Skeletal muscle tissue (tissue), 4 donors: ENCODE results near the gene EIF2S1. TPM values are rescaled to one million over a fixed set of nuclear protein-coding genes. Genes with fewer than 3 reads are reported as not detected.
"Not testable (repeated sequence)": the region's sequence is repeated elsewhere in the genome, so short reads cannot be mapped to it uniquely, and the experiment has no call there.

Experiments used
- H3K27ac ChIP-seq: one replicate; pipeline ENCODE4 v1.7.0; 2013; ENCODE audit warnings: mild to moderate bottlenecking, low read depth, low read length, inconsistent platforms
- H3K27me3 ChIP-seq, 3 donors: one replicate each; pipeline ENCODE4 v1.7.0; 2013; ENCODE audit warnings: low read length in 3 of 3; ENCODE audit not compliant: control insufficient read depth in 3 of 3, insufficient read depth in 3 of 3
- H3K36me3 ChIP-seq, 3 donors: one replicate each; pipeline ENCODE4 v1.7.0; 2013; ENCODE audit warnings: low read length in 3 of 3; ENCODE audit not compliant: control insufficient read depth in 3 of 3, insufficient read depth in 3 of 3
- H3K4me1 ChIP-seq, 3 donors: one replicate each; pipeline ENCODE4 v1.7.0; 2013; ENCODE audit warnings: low read length in 3 of 3, mild to moderate bottlenecking in 3 of 3; ENCODE audit not compliant: control insufficient read depth in 3 of 3, insufficient read depth in 3 of 3
- H3K4me3 ChIP-seq, 3 donors: one replicate each; pipeline ENCODE4 v1.7.0; 2013; ENCODE audit warnings: low read length in 3 of 3
- H3K9ac ChIP-seq, 3 donors: one replicate each; pipeline ENCODE4 v1.7.0; 2013; ENCODE audit warnings: low read length in 3 of 3, mild to moderate bottlenecking in 3 of 3, moderate library complexity in 2 of 3, low read depth in 1 of 3
- H3K9me3 ChIP-seq, 3 donors: one replicate each; pipeline ENCODE4 v1.7.0; 2013; ENCODE audit warnings: low read length in 3 of 3; ENCODE audit not compliant: control insufficient read depth in 3 of 3
- total RNA-seq: library from RNA; depleted of rRNA; stranded (reverse); fragments of >200 nt; gene quantifications from one replicate; pipeline ENCODE4 v1.2.3, GENCODE V29; 2014
- donor health status: Osteomylitis.

Gene EIF2S1
- total RNA-seq, 1 donor from 2014 or later = 92.4 TPM

GRCh38 chr14:67392123-67392522 is 32.0 kb downstream of the EIF2S1 start:
- H3K9ac ChIP-seq = no peak overlapping the region
- peaks cover 8 to 11% (median 10%) of the 10 kb centered on the region in 3 donors for H3K4me1 ChIP-seq
- no peak overlapping the region for H3K27ac ChIP-seq
- H3K36me3 ChIP-seq = peaks cover 0 to under 1% (median 0%) of the 10 kb centered on the region in 3 donors
- no peaks in the 10 kb centered on the region for H3K9me3 ChIP-seq
- no peak overlapping the region for H3K4me3 ChIP-seq
- H3K27me3 ChIP-seq = no peaks in the 10 kb centered on the region

- Histone ChIP-seq H3K27ac (no peak overlapping the region), H3K4me1 (peaks cover 8 to 11% (median 10%) of the 10 kb centered on the region in 3 donors), H3K9ac (no peak overlapping the region), H3K27me3 (no peaks in the 10 kb centered on the region), H3K36me3 (no peaks in the 10 kb centered on the region), H3K9me3 (no peaks in the 10 kb centered on the region), H3K4me3 (no peak overlapping the region)
Measured at GRCh38 chr14:67392800-67393199, 32.7 kb downstream of the EIF2S1 start.

- Histone ChIP-seq H3K9me3 (no peaks in the 10 kb centered on the region), H3K9ac (no peak overlapping the region), H3K27ac (no peak overlapping the region), H3K4me1 (peaks cover 8 to 11% (median 10%) of the 10 kb centered on the region in 3 donors), H3K27me3 (no peaks in the 10 kb centered on the region), H3K4me3 (no peak overlapping the region), H3K36me3 (no peaks in the 10 kb centered on the region)
Measured at GRCh38 chr14:67393689-67394088, 33.6 kb downstream of the EIF2S1 start.

GRCh38 chr14:67395086-67395875 is 35.2 kb downstream of the EIF2S1 start:
- Histone ChIP-seq H3K4me3 (no peak overlapping the region), H3K27ac (no peak overlapping the region), H3K9ac (no peak overlapping the region), H3K4me1 (peaks cover 5 to 9% (median 8%) of the 10 kb centered on the region in 3 donors), H3K36me3 (no peaks in the 10 kb centered on the region), H3K27me3 (no peaks in the 10 kb centered on the region), H3K9me3 (no peaks in the 10 kb centered on the region)

GRCh38 chr14:67395876-67396189 is 35.7 kb downstream of the EIF2S1 start:
- Histone ChIP-seq H3K9me3 (no peaks in the 10 kb centered on the region), H3K4me3 (no peak overlapping the region), H3K4me1 (peaks cover 0 to 3% (median 3%) of the 10 kb centered on the region in 3 donors), H3K9ac (no peak overlapping the region), H3K36me3 (no peaks in the 10 kb centered on the region), H3K27ac (no peak overlapping the region), H3K27me3 (no peaks in the 10 kb centered on the region)

- Histone ChIP-seq H3K4me1 (no peaks in the 10 kb centered on the region), H3K4me3 (no peak overlapping the region), H3K27me3 (no peaks in the 10 kb centered on the region), H3K27ac (no peak overlapping the region), H3K9me3 (no peaks in the 10 kb centered on the region), H3K36me3 (no peaks in the 10 kb centered on the region), H3K9ac (no peak overlapping the region)
Measured at GRCh38 chr14:67396381-67396970, 36.3 kb downstream of the EIF2S1 start.

GRCh38 chr14:67397536-67397935 is 37.4 kb downstream of the EIF2S1 start:
- Histone ChIP-seq H3K4me3 (no peak overlapping the region), H3K9ac (no peak overlapping the region), H3K4me1 (no peaks in the 10 kb centered on the region), H3K9me3 (no peaks in the 10 kb centered on the region), H3K27me3 (no peaks in the 10 kb centered on the region), H3K36me3 (no peaks in the 10 kb centered on the region), H3K27ac (no peak overlapping the region)

GRCh38 chr14:67400434-67400833 is 40.3 kb downstream of the EIF2S1 start:
- H3K4me1 ChIP-seq = no peaks in the 10 kb centered on the region
- no peak overlapping the region for H3K9ac ChIP-seq
- H3K27ac ChIP-seq = no peak overlapping the region
- H3K4me3 ChIP-seq = no peak overlapping the region
- no peaks in the 10 kb centered on the region for H3K36me3 ChIP-seq
- H3K9me3 ChIP-seq = no peaks in the 10 kb centered on the region
- H3K27me3 ChIP-seq = no peaks in the 10 kb centered on the region

GRCh38 chr14:67405771-67406170 is 45.6 kb downstream of the EIF2S1 start:
- Histone ChIP-seq H3K27ac (no peak overlapping the region), H3K4me3 (no peak overlapping the region), H3K27me3 (peaks cover 0 to 6% (median 2%) of the 10 kb centered on the region in 3 donors), H3K4me1 (no peaks in the 10 kb centered on the region), H3K9me3 (no peaks in the 10 kb centered on the region), H3K36me3 (no peaks in the 10 kb centered on the region), H3K9ac (no peak overlapping the region)

- H3K36me3 ChIP-seq, H3K27ac ChIP-seq, H3K4me3 ChIP-seq, H3K4me1 ChIP-seq, H3K9me3 ChIP-seq, H3K9ac ChIP-seq: not testable (repeated sequence)
- peaks cover 15 to 24% (median 16%) of the 10 kb centered on the region in 3 donors for H3K27me3 ChIP-seq
Measured at GRCh38 chr14:67408122-67408801, 48.1 kb downstream of the EIF2S1 start.
